AG20443 (cell line): Measurements from ENCODE around the gene YWHAQ.
"Not testable (repeated sequence)": the region's sequence is repeated elsewhere in the genome, so short reads cannot be mapped to it uniquely, and the experiment has no call there.

ENCODE experiments used
- DNase-seq: peaks from one replicate; pipeline ENCODE4 v3.0.0; 2012; ENCODE audit warnings: low spot score, mixed read lengths

The YWHAQ gene

GRCh38 chr2:9631878-9632700, 1.3 kb upstream of the YWHAQ start:
- no peak for DNase-seq

- no peak for DNase-seq
Observed at GRCh38 chr2:9631553-9631819, 689 bp upstream of the YWHAQ start.

DNA sequence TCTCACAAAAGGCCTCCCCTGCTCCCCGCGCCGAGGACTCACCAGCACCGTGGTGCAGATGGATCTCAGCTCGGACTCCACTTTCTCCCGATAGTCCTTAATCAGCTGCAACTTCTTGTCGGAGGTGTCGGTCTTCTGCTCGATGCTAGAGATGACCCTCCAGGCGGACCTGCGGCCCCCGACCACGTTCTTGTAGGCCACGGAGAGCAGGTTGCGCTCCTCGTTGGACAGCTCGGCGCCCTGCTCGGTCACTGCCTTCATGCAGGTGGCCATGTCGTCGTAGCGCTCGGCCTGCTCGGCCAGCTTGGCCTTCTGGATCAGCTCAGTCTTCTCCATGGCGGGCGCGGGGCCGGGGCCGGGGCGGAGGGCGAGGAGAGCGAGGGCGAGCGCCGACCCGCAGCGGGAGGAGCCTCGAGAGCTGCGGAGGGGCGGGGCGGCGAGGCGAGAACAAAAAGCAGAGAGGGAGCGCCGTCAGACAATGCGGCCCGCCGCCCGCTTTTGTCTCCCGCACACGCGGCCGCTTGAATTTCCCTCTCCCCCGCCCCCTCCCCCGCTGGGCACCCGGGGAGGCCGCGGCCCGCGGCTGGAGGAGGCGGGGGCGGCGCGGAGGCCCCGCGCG, 571 bp downstream of the YWHAQ start:
- DNase-seq: peak; percentile 81

- peak; percentile 49 for DNase-seq
Observed at GRCh38 chr2:9629222-9630116, 1.3 kb downstream of the YWHAQ start.

GRCh38 chr2:9627310-9627709, 3.5 kb downstream of the YWHAQ start:
- DNase-seq: no peak

GRCh38 chr2:9623151-9623550, 7.6 kb downstream of the YWHAQ start:
- no peak for DNase-seq

DNA sequence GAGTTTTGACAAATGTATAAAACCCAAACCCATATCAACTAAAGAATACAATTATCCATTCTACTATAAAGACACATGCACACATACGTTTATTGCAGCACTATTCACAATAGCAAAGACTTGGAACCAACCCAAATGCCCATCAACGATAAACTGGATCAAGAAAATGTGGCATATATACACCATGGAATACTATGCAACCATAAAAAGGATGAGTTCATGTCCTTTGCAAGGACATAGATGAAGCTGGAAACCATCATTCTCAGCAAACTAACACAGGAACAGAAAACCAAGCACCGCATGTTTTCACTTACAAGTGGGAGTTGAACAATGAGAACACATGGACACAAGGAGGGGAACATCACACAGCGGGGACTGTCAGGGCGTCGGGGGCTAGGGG, 9.1 kb downstream of the YWHAQ start:
- DNase-seq: not testable (repeated sequence)

DNA sequence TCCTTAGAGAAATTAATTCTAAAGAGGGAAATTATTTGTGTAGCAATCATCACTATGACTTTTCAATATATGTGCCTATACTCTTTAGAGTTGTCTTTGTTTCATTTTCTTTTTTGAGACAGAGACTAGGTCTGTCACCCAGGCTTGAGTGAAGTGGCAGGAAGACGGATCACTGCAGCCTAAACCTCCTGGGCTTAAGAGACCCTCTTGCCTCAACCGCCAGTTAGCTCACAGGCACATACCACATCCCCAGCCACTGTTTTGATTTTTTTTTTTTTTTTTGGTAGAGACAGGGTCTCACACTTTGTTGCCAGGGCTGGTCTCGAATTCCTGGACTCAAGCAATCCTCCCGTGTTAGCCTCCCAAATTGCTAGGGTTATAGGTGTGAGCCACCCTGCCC, 12.4 kb downstream of the YWHAQ start:
- no peak for DNase-seq

GRCh38 chr2:9617749-9618148, 13.0 kb downstream of the YWHAQ start:
- DNase-seq: no peak

DNA sequence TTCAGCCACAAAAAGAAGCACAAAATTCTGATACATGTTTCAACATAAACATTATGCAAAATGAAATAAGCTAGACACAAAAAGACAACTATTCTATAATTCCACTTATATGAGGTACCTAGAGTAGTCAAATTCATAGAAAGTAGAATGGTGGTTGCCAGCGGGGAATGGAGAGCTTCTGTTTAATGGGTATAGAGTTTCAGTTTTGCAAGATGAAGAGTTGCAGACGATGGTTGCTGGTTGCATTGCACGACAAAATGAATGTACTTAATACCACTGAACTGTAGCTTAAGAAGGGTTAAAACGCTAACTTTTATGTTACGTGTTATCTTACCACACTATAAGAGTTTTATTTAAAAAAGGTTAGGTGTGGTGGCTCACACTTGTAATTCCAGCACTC, 13.5 kb downstream of the YWHAQ start:
- no peak for DNase-seq

DNA sequence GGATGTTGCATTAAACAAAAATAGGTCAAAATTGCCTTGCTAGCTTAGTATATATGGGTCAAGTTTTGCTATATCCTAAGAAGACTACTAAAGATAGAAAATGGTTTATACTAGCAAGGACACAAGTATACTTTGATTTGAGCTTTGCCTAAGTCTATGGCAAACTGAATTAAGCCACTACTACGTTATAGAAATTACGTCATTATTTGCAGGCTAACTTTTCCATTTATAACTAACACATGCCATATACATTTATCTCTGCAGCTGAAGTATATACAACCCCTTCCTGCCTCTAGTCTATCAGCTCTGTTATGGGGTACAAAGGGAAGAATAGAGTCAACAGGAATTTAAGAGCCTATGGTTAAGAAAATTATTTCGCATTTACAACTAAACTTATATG, 16.2 kb downstream of the YWHAQ start:
- no peak for DNase-seq

DNA sequence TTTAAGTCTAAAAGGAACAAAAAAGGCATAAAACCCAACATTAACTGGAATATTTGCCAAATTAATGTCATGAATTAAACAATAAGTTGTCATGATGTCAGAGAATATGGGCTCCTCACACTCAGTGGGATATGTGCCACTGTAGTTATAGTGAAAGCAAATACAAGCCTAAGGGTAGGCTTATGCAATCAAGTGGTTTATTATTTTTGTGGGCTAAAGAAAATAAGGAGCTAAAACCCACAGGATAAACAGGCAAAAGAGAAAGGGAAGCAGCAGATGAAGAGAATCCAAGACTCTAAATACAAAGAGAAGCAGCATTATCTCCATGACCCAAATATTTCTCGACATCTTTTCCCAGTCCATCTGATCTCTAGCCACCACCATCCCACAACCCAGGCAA, 17.5 kb downstream of the YWHAQ start:
- peak; percentile 79 for DNase-seq

DNA sequence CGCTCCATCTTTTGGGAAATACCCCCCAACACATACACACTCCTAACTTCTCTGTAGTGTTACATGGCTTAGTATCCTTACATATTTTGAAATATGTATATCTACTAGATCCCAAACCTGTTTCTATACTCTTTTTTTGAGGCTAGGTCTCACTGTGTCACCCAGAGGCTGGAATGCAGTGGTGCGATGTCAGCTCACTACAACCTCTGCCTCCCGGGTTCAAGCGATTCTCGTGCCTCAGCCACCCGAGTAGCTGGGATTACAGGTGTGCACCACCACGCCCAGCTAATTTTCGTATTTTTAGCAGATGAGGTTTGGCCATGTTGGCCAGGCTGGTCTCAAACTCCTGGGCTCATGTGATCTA, 19.3 kb downstream of the YWHAQ start:
- not testable (repeated sequence) for DNase-seq

GRCh38 chr2:9610781-9611548, 19.8 kb downstream of the YWHAQ start:
- DNase-seq: no peak

DNA sequence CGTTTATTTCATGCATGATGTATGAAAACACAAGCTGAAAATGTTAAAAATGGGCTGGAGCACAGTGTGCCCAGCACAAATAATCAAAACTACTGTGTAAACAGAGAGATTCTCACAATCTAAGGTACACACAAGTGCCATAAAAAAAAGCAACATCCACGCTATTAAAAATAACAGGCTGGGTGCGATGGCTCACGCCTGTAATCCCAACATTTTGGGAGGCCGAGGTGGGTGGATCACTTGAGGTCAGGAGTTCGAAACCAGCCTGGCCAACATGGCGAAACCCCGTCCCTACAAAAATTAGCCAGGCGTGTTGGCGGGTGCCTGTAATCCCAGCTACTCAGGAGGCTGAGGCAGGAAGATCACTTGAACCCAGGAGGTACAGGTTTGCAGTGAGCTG, 22.3 kb downstream of the YWHAQ start:
- not testable (repeated sequence) for DNase-seq

DNA sequence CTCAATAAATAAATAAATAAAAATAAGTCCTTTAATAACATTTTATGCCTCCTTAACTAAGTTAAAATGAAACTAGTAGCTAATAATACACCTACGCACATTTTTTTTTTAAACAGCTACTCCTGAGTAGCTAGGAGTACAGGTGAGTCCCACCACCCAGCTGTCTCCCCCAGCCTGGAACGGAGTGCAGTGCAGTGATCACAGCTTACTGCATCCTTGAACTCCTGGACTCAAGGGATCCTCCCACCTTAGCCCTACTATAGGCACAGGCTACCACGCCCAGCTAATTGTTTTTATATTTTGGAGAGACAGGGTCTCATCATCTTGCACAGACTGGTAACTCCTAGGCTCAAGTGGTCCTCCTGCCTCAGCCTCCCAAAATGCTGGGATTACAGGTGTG, 28.4 kb downstream of the YWHAQ start:
- no peak for DNase-seq

DNA sequence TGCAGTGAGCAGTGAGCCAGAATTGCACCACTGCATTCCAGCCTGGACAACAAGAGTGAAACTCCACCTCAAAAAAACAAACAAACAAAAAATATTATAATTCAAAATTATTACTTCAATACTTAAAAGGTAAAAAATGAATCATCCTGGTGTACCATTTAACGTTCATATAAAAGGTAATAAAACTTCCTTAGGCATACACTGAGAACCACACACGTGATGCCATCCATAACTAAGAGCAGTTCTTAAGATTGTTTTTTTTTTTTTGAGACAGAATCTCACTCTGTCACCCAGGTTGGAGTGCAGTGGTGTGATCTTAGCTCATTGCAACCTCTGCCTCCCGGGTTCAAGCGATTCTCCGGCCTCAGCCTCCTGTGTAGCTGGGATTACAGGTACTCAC, 29.4 kb downstream of the YWHAQ start:
- DNase-seq: no peak

DNA sequence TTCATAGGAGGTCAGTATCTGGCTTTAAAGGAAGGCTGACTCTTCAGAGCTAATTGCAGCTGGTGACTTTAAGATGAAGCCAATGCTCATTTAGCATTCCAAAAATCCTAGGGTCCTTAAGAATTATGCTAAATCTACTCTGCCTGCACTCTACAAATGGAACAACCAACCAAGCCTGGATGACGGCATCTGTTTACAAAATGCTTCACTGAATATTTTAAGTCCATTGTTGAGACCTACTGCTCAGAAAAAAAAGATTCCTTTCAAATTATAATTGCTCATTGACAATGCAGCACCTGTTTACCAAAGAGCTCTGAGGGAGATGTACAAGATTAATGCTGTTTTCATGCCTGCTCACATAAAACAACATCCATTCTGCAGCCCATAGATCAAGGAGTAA, 31.4 kb downstream of the YWHAQ start:
- DNase-seq: no peak

DNA sequence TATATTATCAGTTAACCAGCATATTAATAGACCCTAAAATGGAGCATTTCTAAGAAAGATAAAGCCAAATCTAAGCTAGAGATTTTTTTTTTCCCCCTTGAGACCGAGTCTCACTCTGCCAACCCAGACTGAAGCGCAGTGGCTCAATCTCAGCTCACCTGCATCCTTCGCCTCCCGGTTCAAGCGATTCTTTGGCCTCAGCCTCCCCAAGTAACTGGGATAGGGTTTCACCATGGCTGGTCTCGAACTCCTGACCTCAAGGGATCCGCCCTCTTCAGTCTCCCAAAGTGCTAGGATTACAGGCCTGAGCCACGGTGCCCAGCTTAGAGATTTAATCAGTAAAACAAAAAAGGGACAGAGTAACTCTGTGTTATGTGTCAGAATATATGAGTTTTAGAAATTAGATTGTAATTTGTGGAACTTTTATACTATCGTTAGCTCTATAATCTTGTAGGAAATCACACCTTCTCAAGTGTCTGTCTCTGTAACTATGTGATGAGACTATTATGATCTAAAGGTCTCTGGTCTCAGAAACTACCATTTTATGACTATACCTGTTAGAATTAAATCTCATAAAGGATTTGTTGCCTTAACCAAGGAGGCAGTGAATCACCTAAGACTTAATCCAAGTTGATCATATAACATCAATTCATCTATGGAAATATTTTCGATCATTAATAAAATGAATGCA, 34.0 kb downstream of the YWHAQ start:
- no peak for DNase-seq

GRCh38 chr2:9595746-9596145, 35.1 kb downstream of the YWHAQ start:
- DNase-seq: no peak

DNA sequence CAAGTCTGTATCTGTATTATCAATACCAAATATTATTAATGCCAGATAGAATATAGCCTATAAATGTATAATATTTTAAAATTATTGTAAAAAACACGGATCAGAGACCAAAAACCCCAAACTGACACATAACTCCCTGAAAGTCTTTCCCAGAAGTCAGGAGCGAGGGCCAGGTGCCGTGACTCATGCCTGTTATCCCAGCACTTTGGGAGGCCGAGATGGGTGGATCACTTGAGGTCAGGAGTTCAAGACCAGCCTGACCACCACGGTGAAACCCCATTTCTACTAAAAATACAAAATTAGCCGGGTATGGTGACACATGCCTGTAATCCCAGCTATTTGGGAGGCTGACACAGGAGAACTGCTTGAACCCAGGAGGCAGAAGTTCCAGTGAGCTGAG, 35.5 kb downstream of the YWHAQ start:
- DNase-seq: not testable (repeated sequence)
